NT2/D1 (cell line): ENCODE data around the gene KCNAB3.

ENCODE experiments used
- DNase-seq: peaks from one replicate; pipeline ENCODE4 v3.0.0-alpha.2; 2011; ENCODE audit warnings: low read depth, low spot score
- H3K27me3 ChIP-seq: 2 replicates; pipeline ENCODE4 v1.6.0; 2011; ENCODE audit warnings: mild to moderate bottlenecking; ENCODE audit not compliant: insufficient read length, insufficient read depth
- H3K36me3 ChIP-seq: 2 replicates; pipeline ENCODE4 v1.6.1; 2011; ENCODE audit warnings: mild to moderate bottlenecking, low read length, mixed read lengths; ENCODE audit not compliant: insufficient read depth, insufficient read length
- H3K4me1 ChIP-seq: 2 replicates; pipeline ENCODE4 v1.5.1; 2011; ENCODE audit not compliant: insufficient read depth, insufficient read length
- H3K4me3 ChIP-seq: 2 replicates; pipeline ENCODE4 v1.5.1; 2011; ENCODE audit warnings: low read depth; ENCODE audit not compliant: insufficient read length
- H3K9ac ChIP-seq: 2 replicates; pipeline ENCODE4 v1.6.0; 2011; ENCODE audit warnings: low read depth; ENCODE audit not compliant: insufficient read length
- H3K9me3 ChIP-seq: 2 replicates; pipeline ENCODE4 v1.5.1; 2011; ENCODE audit warnings: mild to moderate bottlenecking, low read length; ENCODE audit not compliant: insufficient read depth
- SUZ12 ChIP-seq: IDR thresholded peaks from 2 replicates; pipeline ENCODE4 v1.6.1; 2011; ENCODE audit not compliant: insufficient read length, insufficient read depth; ENCODE audit errors: extremely low read depth
- YY1 ChIP-seq: IDR thresholded peaks from 2 replicates; pipeline ENCODE4 v1.6.1; 2011; ENCODE audit not compliant: insufficient read length, insufficient read depth
- ZNF274 ChIP-seq: IDR thresholded peaks from 2 replicates; pipeline ENCODE4 v1.6.1; 2011; ENCODE audit warnings: mild to moderate bottlenecking, low read depth, low read length

Gene KCNAB3

GRCh38 chr17:7912927-7913524 is 16.6 kb downstream of the KCNAB3 start:
- no peak overlapping the region for H3K4me3 ChIP-seq
- TF ChIP-seq YY1 (no peak), ZNF274 (no peak), SUZ12 (no peak)
- no peak for DNase-seq

GRCh38 chr17:7911116-7911515 is 18.5 kb downstream of the KCNAB3 start:
- DNase-seq, result no peak
- no peak overlapping the region for H3K9ac ChIP-seq
- no peaks in the 10 kb centered on the region for H3K4me1 ChIP-seq
- H3K9me3 ChIP-seq, result peaks cover 5% of the 10 kb centered on the region; the same call in 1 of the 2 replicates
- no peak overlapping the region for H3K4me3 ChIP-seq
- H3K27me3 ChIP-seq, result no peaks in the 10 kb centered on the region
- H3K36me3 ChIP-seq, result peaks cover 41% of the 10 kb centered on the region
- no peak for TF ChIP-seq YY1
- TF ChIP-seq SUZ12, result no peak
- TF ChIP-seq ZNF274, result no peak

More at GRCh38 chr17:7912927-7913524, 16.6 kb downstream of the KCNAB3 start:
- H3K27me3 ChIP-seq, result peaks cover 8% of the 10 kb centered on the region
- H3K9ac ChIP-seq, result no peak overlapping the region
- peaks cover 5% of the 10 kb centered on the region; the same call in 1 of the 2 replicates for H3K9me3 ChIP-seq
- H3K4me1 ChIP-seq, result peaks cover 3% of the 10 kb centered on the region
- peaks cover 23% of the 10 kb centered on the region for H3K36me3 ChIP-seq

- peaks cover 5% of the 10 kb centered on the region; the same call in 1 of the 2 replicates for H3K9me3 ChIP-seq
- peaks cover 45% of the 10 kb centered on the region for H3K36me3 ChIP-seq
- H3K9ac ChIP-seq, result no peak overlapping the region
- no peak overlapping the region for H3K4me3 ChIP-seq
- peaks cover under 1% of the 10 kb centered on the region for H3K4me1 ChIP-seq
- DNase-seq, result no peak
- no peak for TF ChIP-seq ZNF274
- no peak for TF ChIP-seq SUZ12
- TF ChIP-seq YY1, result no peak
- H3K27me3 ChIP-seq, result no peaks in the 10 kb centered on the region
Measured at GRCh38 chr17:7910711-7911110, 18.9 kb downstream of the KCNAB3 start.

- no peak for TF ChIP-seq YY1
- TF ChIP-seq ZNF274, result no peak
- no peak for DNase-seq
- Histone ChIP-seq H3K9ac (no peak overlapping the region), H3K9me3 (peaks cover 4% of the 10 kb centered on the region; the same call in 1 of the 2 replicates), H3K36me3 (peaks cover 49% of the 10 kb centered on the region), H3K4me3 (no peak overlapping the region), H3K4me1 (peaks cover 4% of the 10 kb centered on the region), H3K27me3 (no peaks in the 10 kb centered on the region)
Measured at GRCh38 chr17:7910281-7910680, 19.4 kb downstream of the KCNAB3 start.

- H3K4me3 ChIP-seq, result no peak overlapping the region
- peaks cover 61% of the 10 kb centered on the region for H3K36me3 ChIP-seq
- no peaks in the 10 kb centered on the region for H3K27me3 ChIP-seq
- TF ChIP-seq YY1 (no peak), ZNF274 (no peak), SUZ12 (no peak)
- H3K9me3 ChIP-seq, result no peaks in the 10 kb centered on the region
- no peak for DNase-seq
- peaks cover 6% of the 10 kb centered on the region for H3K4me1 ChIP-seq
- H3K9ac ChIP-seq, result no peak overlapping the region
Measured at GRCh38 chr17:7909089-7909488, 20.6 kb downstream of the KCNAB3 start.

- TF ChIP-seq SUZ12 (no peak), ZNF274 (no peak), YY1 (no peak)
- no peak for DNase-seq
- Histone ChIP-seq H3K36me3 (peaks cover 74% of the 10 kb centered on the region), H3K4me3 (no peak overlapping the region), H3K9ac (no peak overlapping the region), H3K4me1 (peaks cover 7% of the 10 kb centered on the region), H3K9me3 (no peaks in the 10 kb centered on the region), H3K27me3 (no peaks in the 10 kb centered on the region)
Measured at GRCh38 chr17:7903154-7904103, 26.2 kb downstream of the KCNAB3 start.

GRCh38 chr17:7897773-7898172 is 31.9 kb downstream of the KCNAB3 start:
- no peaks in the 10 kb centered on the region for H3K27me3 ChIP-seq
- no peak for DNase-seq
- no peaks in the 10 kb centered on the region for H3K4me1 ChIP-seq
- H3K9ac ChIP-seq, result no peak overlapping the region
- peaks cover 70% of the 10 kb centered on the region for H3K36me3 ChIP-seq
- no peak overlapping the region for H3K4me3 ChIP-seq
- H3K9me3 ChIP-seq, result no peaks in the 10 kb centered on the region
- TF ChIP-seq SUZ12 (no peak), YY1 (no peak), ZNF274 (no peak)
